K562 (cell line): ENCODE data around the gene ARHGAP42. TPM values are rescaled to one million over a fixed set of nuclear protein-coding genes. Genes with fewer than 3 reads are reported as not detected.

Source experiments
- CHD1 ChIP-seq: fragments of 200-600 bp; sonication (generic); IDR thresholded peaks from one replicate; pipeline ENCODE4 v1.6.1; 2012; ENCODE audit warnings: mild to moderate bottlenecking, moderate library complexity, low read length, inconsistent platforms
- E2F1 ChIP-seq: sonication (generic); formaldehyde crosslinking; IDR thresholded peaks from 2 replicates; pipeline ENCODE4 v1.8.1; 2023; ENCODE audit warnings: mild to moderate bottlenecking, missing genetic modification reagents, moderate library complexity
- HMG20B ChIP-seq: fragments of 250-450 bp; sonication (Bioruptor Pico); IDR thresholded peaks from 2 replicates; pipeline ENCODE4 v1.5.0; 2021; ENCODE audit warnings: mild to moderate bottlenecking
- SMAD4 ChIP-seq: fragments of 250-450 bp; sonication (Bioruptor Pico); conservative IDR thresholded peaks from 2 replicates; pipeline ENCODE4 v1.8.0; 2021; ENCODE audit warnings: inconsistent platforms, mild to moderate bottlenecking, moderate library complexity
- STAT6 ChIP-seq: sonication (generic); formaldehyde crosslinking; IDR thresholded peaks from 2 replicates; pipeline ENCODE4 v1.8.1; 2023; ENCODE audit warnings: mild to moderate bottlenecking, missing genetic modification reagents
- ZNF318 ChIP-seq, 2 experiments: fragments of 450-650 bp; IDR thresholded peaks; 2 replicates each; pipeline ENCODE4 v1.6.1; 2016; ENCODE audit warnings: mild to moderate bottlenecking in 2 of 2, borderline replicate concordance in 1 of 2, low read depth in 1 of 2, moderate library complexity in 1 of 2
- ZNF347 ChIP-seq: fragments of 450-650 bp; formaldehyde crosslinking; IDR thresholded peaks from 2 replicates; pipeline ENCODE4 v1.4.0; 2020; ENCODE audit warnings: low read depth, mild to moderate bottlenecking, moderate library complexity
- polyA plus RNA-seq, 8 experiments: library from polyadenylated mRNA; depleted of rRNA in 4 of 8; stranded (reverse) in 5 of 8; unstranded in 3 of 8; fragments of >200 nt; fragmentation: Nextera tagmentation in 2 of 8; fragmentation: Illumina TruSeq in 1 of 8; extraction: Ambion mirVana in 2 of 8; extraction: Trizol in 1 of 8; gene quantifications; 2 replicates each; pipeline versions ENCODE4 v1.2.1 to v1.2.3, GENCODE V29; 2011 to 2014; ENCODE audit warnings: inconsistent platforms in 1 of 8, missing spikeins in 1 of 8
- total RNA-seq, 7 experiments: library from RNA; depleted of rRNA in 6 of 7; stranded (reverse); fragments of >200 nt in 6 of 7; fragmentation: Illumina TruSeq in 2 of 7; extraction: Trizol in 2 of 7; gene quantifications; 2 replicates each; pipeline versions ENCODE4 v1.2.1 to v1.2.3, GENCODE V29; 2011 to 2021; ENCODE audit warnings: low replicate concordance in 1 of 7

Gene ARHGAP42
- total and polyA plus RNA-seq, 9 of the 15 experiments (the other 6 are each of a cell fraction or from before 2014, with no cell fraction given), result 0.95 to 6.1 (median 2.4) TPM

GRCh38 chr11:100691896-100692653 is 5.0 kb downstream of the ARHGAP42 start (continued):
- TF ChIP-seq E2F1 (CRISPR knock-in tag), result no peak
- no peak for TF ChIP-seq STAT6 (CRISPR knock-in tag)
- no peak for TF ChIP-seq ZNF318 (IDR thresholded peaks at IDR 0.05; ENCODE audit: borderline replicate concordance in 1 of 2, low read depth in 1 of 2)
- no peak for TF ChIP-seq ZNF347 (CRISPR knock-in tag)
- TF ChIP-seq CHD1, result no peak
- no peak for TF ChIP-seq HMG20B
- TF ChIP-seq SMAD4 (CRISPR knock-in tag), result no peak
